ENCODE results near the gene CNTN4. TPM values are rescaled to one million over a fixed set of nuclear protein-coding genes. Genes with fewer than 3 reads are reported as not detected.

Gene CNTN4
- total RNA-seq, 6 experiments from 2014 or later = 1.5 to 3.9 (median 1.7) TPM

GRCh38 chr3:2153053-2153452 lies 54.4 kb downstream of the CNTN4 start:
- no peaks in the 10 kb centered on the region for H3K27me3 ChIP-seq
- no peak for TF ChIP-seq POLR2A (IDR thresholded peaks at IDR 0.05)
- no peak for TF ChIP-seq CTCF (IDR thresholded peaks at IDR 0.05)
- no peak for DNase-seq
- no peak overlapping the region for H3K27ac ChIP-seq
- H3K36me3 ChIP-seq = no peaks in the 10 kb centered on the region
- intact Hi-C loops (cut with DNase I) = no loop called here
- H3K4me3 ChIP-seq = no peak overlapping the region
- no peaks in the 10 kb centered on the region for H3K4me1 ChIP-seq
- 66% methylated on average over 2 of the region's 2 CpGs for WGBS (ENCODE audit: insufficient coverage, low coverage, low lambda C conversion rate, missing lambda C conversion rate)
- no peak for ATAC-seq
- H3K9me3 ChIP-seq = no peaks in the 10 kb centered on the region

- H3K9me3 ChIP-seq = no peaks in the 10 kb centered on the region
- TF ChIP-seq CTCF (IDR thresholded peaks at IDR 0.05) (no peak), POLR2A (IDR thresholded peaks at IDR 0.05) (no peak)
- no peak for ATAC-seq
- DNase-seq = no peak
- no peak overlapping the region for H3K27ac ChIP-seq
- WGBS (ENCODE audit: insufficient coverage, low coverage, low lambda C conversion rate, missing lambda C conversion rate) = 46% methylated on average over 5 of the region's 5 CpGs
- no peaks in the 10 kb centered on the region for H3K36me3 ChIP-seq
- H3K4me1 ChIP-seq = no peaks in the 10 kb centered on the region
- H3K27me3 ChIP-seq = no peaks in the 10 kb centered on the region
- intact Hi-C loops (cut with DNase I) = no loop called here
- no peak overlapping the region for H3K4me3 ChIP-seq
Observed at GRCh38 chr3:2153547-2153946, 54.9 kb downstream of the CNTN4 start.

- no peaks in the 10 kb centered on the region for H3K36me3 ChIP-seq
- H3K27ac ChIP-seq = no peak overlapping the region
- TF ChIP-seq CTCF (IDR thresholded peaks at IDR 0.05) (no peak), POLR2A (IDR thresholded peaks at IDR 0.05) (no peak)
- no peaks in the 10 kb centered on the region for H3K4me1 ChIP-seq
- H3K4me3 ChIP-seq = no peak overlapping the region
- 24% methylated on average over 3 of the region's 3 CpGs for WGBS (ENCODE audit: insufficient coverage, low coverage, low lambda C conversion rate, missing lambda C conversion rate)
- intact Hi-C loops (cut with DNase I) = no loop called here
- DNase-seq = no peak
- H3K9me3 ChIP-seq = no peaks in the 10 kb centered on the region
- ATAC-seq = no peak
- no peaks in the 10 kb centered on the region for H3K27me3 ChIP-seq
Observed at GRCh38 chr3:2154621-2155020, 56.0 kb downstream of the CNTN4 start.

GRCh38 chr3:2156244-2156847 lies 57.7 kb downstream of the CNTN4 start:
- 25% methylated on average over 19 of the region's 19 CpGs for WGBS (ENCODE audit: insufficient coverage, low coverage, low lambda C conversion rate, missing lambda C conversion rate)
- Histone ChIP-seq H3K27ac (no peak overlapping the region), H3K27me3 (no peaks in the 10 kb centered on the region), H3K36me3 (no peaks in the 10 kb centered on the region), H3K4me1 (no peaks in the 10 kb centered on the region), H3K4me3 (no peak overlapping the region), H3K9me3 (no peaks in the 10 kb centered on the region)
- TF ChIP-seq POLR2A (IDR thresholded peaks at IDR 0.05) (no peak), CTCF (IDR thresholded peaks at IDR 0.05) (peak in 3 of 4 donors; percentile 30 to 48 (median 35))
- intact Hi-C loops (cut with DNase I) = no loop called here
- DNase-seq (no peak), ATAC-seq (peak; percentile 23 to 42 (median 36))

- no peak for TF ChIP-seq POLR2A (IDR thresholded peaks at IDR 0.05)
- TF ChIP-seq CTCF (IDR thresholded peaks at IDR 0.05) = no peak
- H3K4me1 ChIP-seq = no peaks in the 10 kb centered on the region
- ATAC-seq = no peak
- no peaks in the 10 kb centered on the region for H3K27me3 ChIP-seq
- H3K9me3 ChIP-seq = no peaks in the 10 kb centered on the region
- H3K36me3 ChIP-seq = no peaks in the 10 kb centered on the region
- H3K4me3 ChIP-seq = no peak overlapping the region
- no peak overlapping the region for H3K27ac ChIP-seq
- intact Hi-C loops (cut with DNase I) = no loop called here
- WGBS (ENCODE audit: insufficient coverage, low coverage, low lambda C conversion rate, missing lambda C conversion rate) = 33% methylated on average over 2 of the region's 3 CpGs
- DNase-seq = no peak
Observed at GRCh38 chr3:2158828-2159227, 60.2 kb downstream of the CNTN4 start.

Measured in right lobe of liver (tissue), 6 donors.